ENCODE data around the gene GGA2. TPM values are rescaled to one million over a fixed set of nuclear protein-coding genes. Genes with fewer than 3 reads are reported as not detected.

The GGA2 gene
- total RNA-seq, 2 donors from 2014 or later: 75.7 to 105 TPM

DNA sequence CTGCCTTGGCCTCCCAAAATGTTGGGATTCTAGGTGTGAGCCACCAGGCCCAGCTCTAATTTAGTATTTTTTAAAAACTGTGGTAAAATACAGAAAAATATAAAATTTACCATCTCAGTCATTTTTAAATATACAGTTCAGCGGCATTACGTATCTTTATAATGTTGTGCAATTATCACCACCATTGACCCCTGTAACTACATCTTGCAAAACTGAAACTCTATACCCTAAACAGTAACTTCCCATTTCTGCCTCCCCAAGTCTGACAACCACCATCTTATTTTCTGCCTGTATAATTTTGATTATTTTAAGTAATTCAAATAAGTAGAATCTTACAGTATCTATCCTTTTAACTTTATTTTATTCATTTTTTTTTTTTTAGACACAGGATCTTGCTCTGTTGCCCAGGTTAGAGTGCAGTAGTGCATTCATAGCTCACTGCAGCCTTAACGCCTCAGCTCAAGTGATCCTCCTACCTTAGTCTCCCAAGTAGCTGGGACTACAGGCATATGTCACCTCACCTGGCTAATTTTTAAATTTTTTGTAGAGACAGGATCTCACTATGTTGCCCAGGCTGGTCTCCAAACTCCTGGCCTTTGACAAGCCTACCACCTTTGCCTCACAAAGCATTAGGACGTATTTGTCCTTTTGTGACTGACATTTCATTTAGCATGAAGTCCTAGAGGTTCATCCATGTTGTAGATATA lies 10.9 kb upstream of the GGA2 start:
- H3K9me3 ChIP-seq: no peaks in the 10 kb centered on the region
- WGBS: 63% methylated on average over 4 of the region's 4 CpGs
- intact Hi-C loops (cut with DNase I): no loop called here
- no peak for DNase-seq (ENCODE audit: low spot score)
- no peaks in the 10 kb centered on the region for H3K27me3 ChIP-seq (replicated peaks; ENCODE audit: insufficient read depth)
- TF ChIP-seq CTCF (IDR thresholded peaks at IDR 0.05): no peak
- no peak for TF ChIP-seq POLR2A (IDR thresholded peaks at IDR 0.05)
- no peak for TF ChIP-seq POLR2AphosphoS5 (IDR thresholded peaks at IDR 0.05)
- H3K27ac ChIP-seq: no peak overlapping the region
- H3K4me1 ChIP-seq (replicated peaks): no peaks in the 10 kb centered on the region
- peaks cover 5 to 6% of the 10 kb centered on the region in 2 donors for H3K36me3 ChIP-seq
- no peak overlapping the region for H3K4me3 ChIP-seq

DNA sequence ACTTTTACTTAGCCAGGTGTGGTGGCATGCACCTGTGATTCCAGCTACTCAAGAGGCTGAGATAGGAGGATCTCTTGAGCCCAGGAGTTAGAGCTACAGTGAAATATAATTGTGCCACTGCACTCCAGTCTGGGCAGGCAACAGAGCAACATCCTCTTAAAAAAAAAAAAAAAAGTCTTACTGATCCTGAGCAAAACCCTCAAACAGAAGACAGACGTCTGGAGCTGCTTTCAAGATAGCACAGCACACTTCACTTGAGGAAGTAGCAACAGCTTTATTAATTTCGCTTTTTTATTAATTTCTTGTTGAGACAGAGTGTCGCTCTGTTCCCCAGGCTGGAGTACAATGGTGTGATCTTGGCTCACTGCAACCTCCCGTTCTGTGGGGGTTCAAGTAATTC lies 10.2 kb upstream of the GGA2 start:
- H3K27ac ChIP-seq: no peak overlapping the region
- TF ChIP-seq CTCF (IDR thresholded peaks at IDR 0.05): no peak
- TF ChIP-seq POLR2A (IDR thresholded peaks at IDR 0.05): no peak
- TF ChIP-seq POLR2AphosphoS5 (IDR thresholded peaks at IDR 0.05): no peak
- H3K4me3 ChIP-seq: no peak overlapping the region
- intact Hi-C loops (cut with DNase I): no loop called here
- H3K4me1 ChIP-seq (replicated peaks): no peaks in the 10 kb centered on the region
- H3K36me3 ChIP-seq: peaks cover 5 to 6% of the 10 kb centered on the region in 2 donors
- no peaks in the 10 kb centered on the region for H3K9me3 ChIP-seq
- DNase-seq (ENCODE audit: low spot score): no peak
- no peaks in the 10 kb centered on the region for H3K27me3 ChIP-seq (replicated peaks; ENCODE audit: insufficient read depth)
- WGBS: 85% methylated on average over 4 of the region's 4 CpGs

DNA sequence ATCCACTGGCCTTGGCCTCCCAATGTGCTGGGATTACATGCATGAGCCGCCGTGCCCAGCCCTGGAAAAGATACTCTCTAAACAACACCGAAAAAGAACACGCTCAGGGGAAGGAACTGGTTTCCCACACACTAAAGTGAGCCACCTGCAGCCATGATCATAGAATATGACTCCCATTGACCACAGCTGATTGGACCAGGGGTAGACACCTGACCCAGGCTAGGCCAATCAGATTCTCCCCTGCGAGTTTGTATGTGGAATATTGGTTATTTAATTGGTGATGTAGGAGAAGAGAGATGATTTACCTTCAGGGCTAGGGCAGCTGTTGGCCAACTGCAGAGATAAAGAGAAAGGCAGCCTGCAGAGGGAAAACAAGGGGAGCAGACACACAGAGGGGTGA lies 9.0 kb upstream of the GGA2 start:
- H3K9me3 ChIP-seq: no peaks in the 10 kb centered on the region
- TF ChIP-seq POLR2A (IDR thresholded peaks at IDR 0.05): no peak
- TF ChIP-seq CTCF (IDR thresholded peaks at IDR 0.05): no peak
- no peak for TF ChIP-seq POLR2AphosphoS5 (IDR thresholded peaks at IDR 0.05)
- intact Hi-C loops (cut with DNase I): no loop called here
- peaks cover 5 to 6% of the 10 kb centered on the region in 2 donors for H3K36me3 ChIP-seq
- WGBS: 97% methylated on average over 5 of the region's 5 CpGs
- no peak overlapping the region for H3K4me3 ChIP-seq
- H3K27me3 ChIP-seq (replicated peaks; ENCODE audit: insufficient read depth): no peaks in the 10 kb centered on the region
- DNase-seq (ENCODE audit: low spot score): no peak
- H3K27ac ChIP-seq: no peak overlapping the region
- no peaks in the 10 kb centered on the region for H3K4me1 ChIP-seq (replicated peaks)

GRCh38 chr16:23518435-23518891 lies 8.2 kb upstream of the GGA2 start:
- intact Hi-C loops (cut with DNase I): no loop called here
- Histone ChIP-seq H3K9me3 (no peaks in the 10 kb centered on the region), H3K27ac (no peak overlapping the region), H3K36me3 (peaks cover 2% of the 10 kb centered on the region in 2 donors), H3K4me3 (no peak overlapping the region), H3K27me3 (replicated peaks; ENCODE audit: insufficient read depth) (no peaks in the 10 kb centered on the region), H3K4me1 (replicated peaks) (no peaks in the 10 kb centered on the region)
- TF ChIP-seq CTCF (IDR thresholded peaks at IDR 0.05): no peak
- no peak for TF ChIP-seq POLR2A (IDR thresholded peaks at IDR 0.05)
- TF ChIP-seq POLR2AphosphoS5 (IDR thresholded peaks at IDR 0.05): no peak
- WGBS: 83% methylated on average over 3 of the region's 3 CpGs
- DNase-seq (ENCODE audit: low spot score): no peak
